Aorta (tissue), 5 donors: ENCODE data around the gene CAB39. TPM values are rescaled to one million over a fixed set of nuclear protein-coding genes. Genes with fewer than 3 reads are reported as not detected.

ENCODE experiments used
- ATAC-seq: fragments of 200-7000 bp; cut with Tn5 transposase; one replicate; pipeline ENCODE4 v1.9.1; 2022; ENCODE audit warnings: moderate library complexity; ENCODE audit not compliant: low FRiP score
- DNase-seq, 2 donors: peaks; one replicate each; pipeline ENCODE4 v3.0.0-alpha.2; 2020
- H3K27ac ChIP-seq, 2 donors: one replicate each; pipeline ENCODE4 v1.5.1; 2013; ENCODE audit warnings: low read length in 2 of 2, mild to moderate bottlenecking in 2 of 2, moderate library complexity in 2 of 2, control low read depth in 1 of 2, inconsistent platforms in 1 of 2, low read depth in 1 of 2
- H3K27me3 ChIP-seq, 2 donors: one replicate each; pipeline ENCODE4 v1.6.1; 2013; ENCODE audit warnings: control low read depth in 1 of 2, low read length in 1 of 2, mild to moderate bottlenecking in 1 of 2, moderate library complexity in 1 of 2; ENCODE audit not compliant: insufficient read depth in 2 of 2, control insufficient read depth in 1 of 2
- H3K36me3 ChIP-seq, 2 donors: one replicate each; pipeline ENCODE4 v1.6.1; 2013; ENCODE audit warnings: control low read depth in 1 of 2, low read length in 1 of 2, mild to moderate bottlenecking in 1 of 2; ENCODE audit not compliant: insufficient read depth in 2 of 2, control insufficient read depth in 1 of 2
- H3K4me1 ChIP-seq, 2 donors: one replicate each; pipeline ENCODE4 v1.6.1; 2013; ENCODE audit warnings: low read length in 2 of 2, control low read depth in 1 of 2, mild to moderate bottlenecking in 1 of 2, moderate library complexity in 1 of 2; ENCODE audit not compliant: insufficient read depth in 2 of 2, control insufficient read depth in 1 of 2
- H3K4me3 ChIP-seq, 2 donors: one replicate each; pipeline ENCODE4 v1.5.1; 2013; ENCODE audit warnings: low read length in 2 of 2, control low read depth in 1 of 2, mild to moderate bottlenecking in 1 of 2
- H3K9me3 ChIP-seq: one replicate; pipeline ENCODE4 v1.6.1; 2013; ENCODE audit warnings: mild to moderate bottlenecking, low read length; ENCODE audit not compliant: control insufficient read depth
- WGBS, 2 donors: extraction: QIAGEN DNeasy Blood & Tissue Kit; methylation state at CpG; one replicate each; pipeline ENCODE4 v1.1.7; 2013; 5-methylcytosine and 5-hydroxymethylcytosine counted together
- intact Hi-C, 2 donors: fragments of 100-400 bp; cut with DNase I; formaldehyde crosslinking; loops; one replicate each; pipeline versions ENCODE4 v1.14.2 to v1.15.0; 2022
- polyA plus RNA-seq, 2 donors: library from polyadenylated mRNA; stranded (reverse); fragments of 200-250 nt; gene quantifications; one replicate each; pipeline ENCODE4 v1.2.3, GENCODE V29; 2013
- total RNA-seq, 2 donors: library from RNA; stranded (reverse); fragmentation: NEBNext Ultra II Directional; extraction: Animal tissue kit (Norgen Biotek cat#: 25700); gene quantifications; one replicate each; pipeline ENCODE4 v1.2.1, GENCODE V29; 2021
- donor health status: healthy with polysubstance abuse.
- donor health status: Bipolar disorder and iron deficiency.
- donor health status: DM: no; HTN: no; CAD: no.
- donor health status: DM: no; HTN: no; CAD: no.
- donor health status: DM: yes; HTN: yes; CAD: no.

The CAB39 gene
- total and polyA plus RNA-seq, 4 donors = 27.3 to 81.1 (median 69.1) TPM

DNA sequence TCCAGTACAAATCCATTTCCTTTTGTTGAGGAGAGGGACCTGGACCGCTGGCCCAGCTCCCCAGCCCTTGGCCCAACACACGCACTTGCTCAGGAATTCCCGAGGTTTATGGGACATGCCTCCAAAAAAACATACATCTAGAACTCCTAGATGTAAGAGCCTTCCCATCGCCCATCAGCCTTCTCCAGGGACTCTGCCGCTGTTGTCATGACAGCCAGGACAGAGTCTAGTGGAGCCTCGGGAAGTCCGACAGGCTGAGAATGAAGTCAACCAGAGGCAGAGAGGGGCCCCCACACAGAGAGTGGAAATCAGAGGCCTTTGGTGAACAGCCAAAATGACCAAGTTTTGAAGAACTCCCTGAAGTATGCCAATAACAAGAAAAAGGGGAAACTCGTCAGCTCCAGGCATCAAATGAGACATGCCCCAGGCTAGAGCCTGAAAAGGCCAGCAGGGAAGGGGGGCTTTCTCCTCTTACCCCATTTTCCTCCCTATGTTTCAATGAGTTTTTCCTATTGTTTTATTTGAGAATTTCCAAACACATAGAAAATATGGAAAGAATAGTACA, 43.2 kb upstream of the CAB39 start:
- Histone ChIP-seq H3K27ac (no peak overlapping the region), H3K27me3 (no peaks in the 10 kb centered on the region), H3K4me1 (no peaks in the 10 kb centered on the region), H3K4me3 (no peak overlapping the region), H3K36me3 (no peaks in the 10 kb centered on the region), H3K9me3 (no peaks in the 10 kb centered on the region)
- WGBS, 2 donors = 64 to 70% methylated on average over 8 of the region's 8 CpGs
- intact Hi-C loops = no loop called here
- DNase-seq = no peak
- no peak for ATAC-seq

DNA sequence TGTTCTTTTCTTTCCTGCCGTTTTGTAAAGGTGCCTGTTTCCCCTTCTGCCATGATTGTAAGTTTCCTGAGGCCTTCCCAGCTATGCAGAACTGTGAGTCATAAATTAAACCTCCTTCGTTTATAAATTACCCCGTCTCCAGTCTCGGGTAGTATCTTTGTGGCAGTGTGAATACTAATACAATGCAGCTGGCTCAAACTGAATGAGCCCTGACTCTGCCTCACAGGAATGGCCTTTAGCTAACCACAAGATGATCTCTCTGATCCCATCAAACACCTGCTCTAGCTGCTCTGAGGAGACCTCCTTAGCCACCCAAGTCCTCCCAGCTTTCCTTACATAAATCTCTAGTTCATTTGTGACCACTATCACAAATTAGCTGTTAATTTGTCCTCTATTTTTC, 41.5 kb upstream of the CAB39 start:
- no peak overlapping the region for H3K4me3 ChIP-seq
- no peak overlapping the region for H3K27ac ChIP-seq
- no peaks in the 10 kb centered on the region for H3K27me3 ChIP-seq
- no peaks in the 10 kb centered on the region for H3K9me3 ChIP-seq
- DNase-seq = no peak
- 56 to 69% methylated on average over 4 of the region's 4 CpGs for WGBS, 2 donors
- intact Hi-C loops = no loop called here
- no peaks in the 10 kb centered on the region for H3K36me3 ChIP-seq
- no peak for ATAC-seq
- H3K4me1 ChIP-seq = no peaks in the 10 kb centered on the region

DNA sequence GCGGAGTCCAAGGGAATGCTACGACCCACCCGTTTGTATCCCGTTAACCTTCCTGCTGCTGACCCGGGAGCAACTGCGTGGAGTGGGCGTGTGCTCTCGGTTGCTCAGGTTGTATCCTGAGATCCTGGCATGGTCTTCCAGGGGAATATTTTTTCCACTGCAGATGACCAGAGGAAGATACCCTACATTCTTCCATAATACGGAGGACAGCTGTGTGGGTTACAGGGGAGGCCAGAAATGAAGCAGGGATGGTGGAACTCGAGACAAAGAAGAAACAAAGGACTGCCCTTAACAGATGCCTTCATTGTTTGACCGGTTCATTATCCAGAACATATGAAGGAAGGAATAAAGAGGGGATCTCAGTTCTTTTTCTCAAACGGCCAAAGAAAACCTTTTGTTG, 39.8 kb upstream of the CAB39 start:
- ATAC-seq (no peak), DNase-seq (no peak)
- Histone ChIP-seq H3K27ac (no peak overlapping the region), H3K4me3 (no peak overlapping the region), H3K9me3 (peaks cover 1% of the 10 kb centered on the region), H3K36me3 (no peaks in the 10 kb centered on the region), H3K27me3 (no peaks in the 10 kb centered on the region), H3K4me1 (no peaks in the 10 kb centered on the region)
- 91 to 92% methylated on average over 12 of the region's 12 CpGs for WGBS, 2 donors
- intact Hi-C loops = no loop called here

DNA sequence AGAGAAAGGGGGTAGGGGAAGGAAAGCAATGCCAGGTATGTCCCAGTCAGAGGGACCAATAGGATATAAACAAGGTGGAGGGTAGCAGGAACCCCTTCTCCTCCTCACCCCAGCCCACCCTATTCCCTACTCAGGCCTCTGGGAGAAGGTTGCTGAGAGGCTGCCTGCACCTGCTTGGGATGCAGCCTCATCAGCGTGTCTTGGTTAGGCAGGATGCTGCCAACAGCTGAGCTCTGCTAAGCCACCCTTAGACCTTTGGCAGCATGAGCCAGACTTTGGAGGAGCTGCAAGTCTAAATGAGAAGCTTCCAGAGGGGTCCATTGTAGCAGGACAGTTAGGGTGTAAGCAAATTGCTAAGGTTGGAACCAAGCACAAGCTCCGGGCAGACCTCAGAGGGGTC, 38.2 kb upstream of the CAB39 start:
- no peak for ATAC-seq
- intact Hi-C loops = no loop called here
- no peak overlapping the region for H3K4me3 ChIP-seq

DNA sequence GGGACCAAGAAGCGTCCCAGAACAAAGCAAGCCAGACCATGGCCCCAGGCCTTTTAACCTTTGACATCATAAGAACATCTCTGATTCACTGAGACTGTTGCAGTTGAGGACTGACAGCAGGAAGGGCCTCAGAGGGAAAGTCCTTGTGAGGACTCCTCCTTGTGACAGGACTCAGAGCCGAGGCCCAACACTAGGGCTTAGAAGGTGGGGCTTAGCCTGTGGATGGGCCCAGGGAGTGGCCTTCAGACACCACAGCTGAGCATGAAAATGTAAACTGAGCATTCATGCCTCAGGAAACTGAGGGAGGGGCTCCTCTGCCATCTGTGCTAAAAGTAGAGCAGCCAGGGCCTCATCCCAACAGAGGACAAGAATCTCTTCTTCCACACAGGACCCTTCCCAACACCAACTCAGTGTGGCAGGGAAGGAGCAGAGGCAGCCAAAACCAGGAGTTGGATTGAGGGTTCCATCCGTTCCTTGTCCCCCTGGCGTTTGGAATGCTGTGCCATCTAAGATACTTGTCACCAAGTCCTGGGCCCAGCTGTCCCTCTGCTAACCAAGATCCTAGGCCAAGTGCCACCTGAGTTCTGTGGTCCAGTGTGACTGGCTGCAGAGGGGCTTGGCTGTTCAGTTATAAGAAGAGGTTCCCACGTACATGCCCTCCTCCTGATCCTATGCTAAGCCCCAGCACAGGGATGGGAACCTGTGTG, 37.5 kb upstream of the CAB39 start:
- no peak for ATAC-seq
- WGBS, 2 donors = 83 to 92% methylated on average over 5 of the region's 5 CpGs
- Histone ChIP-seq H3K36me3 (no peaks in the 10 kb centered on the region), H3K9me3 (peaks cover 4% of the 10 kb centered on the region), H3K4me3 (no peak overlapping the region), H3K4me1 (no peaks in the 10 kb centered on the region), H3K27ac (no peak overlapping the region), H3K27me3 (no peaks in the 10 kb centered on the region)
- no peak for DNase-seq
- intact Hi-C loops = no loop called here

More for the DNA sequence above, 38.2 kb upstream of the CAB39 start:
- no peak for DNase-seq
- 93 to 100% methylated on average over 2 of the region's 2 CpGs for WGBS, 2 donors
- no peaks in the 10 kb centered on the region for H3K36me3 ChIP-seq
- H3K27ac ChIP-seq = no peak overlapping the region
- peaks cover 4% of the 10 kb centered on the region for H3K9me3 ChIP-seq
- no peaks in the 10 kb centered on the region for H3K27me3 ChIP-seq
- no peaks in the 10 kb centered on the region for H3K4me1 ChIP-seq

DNA sequence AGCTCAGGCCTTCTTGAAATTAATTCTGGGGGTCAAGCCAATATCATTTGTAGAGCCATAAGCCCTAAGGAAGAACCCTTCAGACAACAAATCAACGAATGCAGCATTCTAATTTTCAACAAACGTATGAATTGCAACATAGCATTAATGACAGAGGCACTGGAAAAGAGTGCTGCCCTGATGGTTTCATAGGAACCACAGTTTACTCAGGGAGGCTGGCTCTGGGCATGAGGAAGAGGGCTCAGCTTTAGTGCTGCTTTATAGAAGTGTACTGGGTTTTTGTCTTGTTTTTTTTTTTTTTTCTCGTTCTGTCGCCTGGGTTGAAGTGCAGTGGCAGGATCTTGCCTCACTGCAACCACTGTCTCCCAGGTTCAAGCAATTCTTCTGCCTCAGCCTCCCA, 36.1 kb upstream of the CAB39 start:
- WGBS, 2 donors = 91 to 92% methylated on average over 4 of the region's 4 CpGs
- Histone ChIP-seq H3K36me3 (no peaks in the 10 kb centered on the region), H3K4me1 (no peaks in the 10 kb centered on the region), H3K27ac (no peak overlapping the region), H3K27me3 (no peaks in the 10 kb centered on the region), H3K9me3 (peaks cover 4% of the 10 kb centered on the region), H3K4me3 (no peak overlapping the region)
- no peak for DNase-seq
- ATAC-seq = no peak
- intact Hi-C loops = no loop called here

DNA sequence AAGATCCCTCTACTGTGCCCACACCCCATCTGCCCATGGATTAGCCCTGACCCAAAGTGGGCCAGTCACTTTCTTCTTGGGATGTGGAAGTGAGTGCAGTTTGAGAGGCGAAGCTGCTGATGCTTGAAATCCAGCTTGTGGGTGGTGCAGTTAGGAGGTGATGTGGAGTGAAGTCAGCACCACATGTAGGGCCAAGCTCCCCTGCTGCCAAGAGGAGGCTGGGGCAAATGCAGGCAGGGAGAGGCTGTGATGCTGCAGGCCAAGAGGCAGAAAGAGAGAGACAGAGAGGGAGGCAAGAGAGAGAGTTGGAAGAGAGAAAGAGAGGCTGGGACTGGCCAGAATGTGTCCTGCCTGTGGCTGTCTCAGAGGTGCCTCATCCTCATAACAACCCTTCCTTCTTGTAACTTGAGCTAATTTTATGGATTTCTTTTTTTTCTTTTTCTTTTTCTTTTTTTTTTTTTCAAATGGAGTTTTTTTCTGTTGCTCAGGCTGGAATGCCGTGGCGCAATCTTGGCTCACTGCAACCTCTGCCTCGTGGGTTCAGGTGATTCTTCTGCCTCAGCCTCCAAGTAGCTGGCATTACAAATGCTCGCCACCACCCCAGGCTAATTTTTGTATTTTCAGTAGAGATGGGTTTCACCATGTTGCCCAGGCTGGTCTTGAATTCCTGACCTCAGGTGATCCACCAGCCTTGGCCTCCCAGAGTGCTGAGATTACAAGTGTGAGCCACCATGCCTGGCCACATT, 35.3 kb upstream of the CAB39 start:
- H3K27ac ChIP-seq = no peak overlapping the region
- H3K4me3 ChIP-seq = no peak overlapping the region
- intact Hi-C loops = no loop called here
- no peaks in the 10 kb centered on the region for H3K36me3 ChIP-seq
- peaks cover 5% of the 10 kb centered on the region for H3K9me3 ChIP-seq
- no peaks in the 10 kb centered on the region for H3K4me1 ChIP-seq
- no peaks in the 10 kb centered on the region for H3K27me3 ChIP-seq
- 92 to 95% methylated on average over 5 of the region's 5 CpGs for WGBS, 2 donors
- no peak for DNase-seq
- no peak for ATAC-seq

DNA sequence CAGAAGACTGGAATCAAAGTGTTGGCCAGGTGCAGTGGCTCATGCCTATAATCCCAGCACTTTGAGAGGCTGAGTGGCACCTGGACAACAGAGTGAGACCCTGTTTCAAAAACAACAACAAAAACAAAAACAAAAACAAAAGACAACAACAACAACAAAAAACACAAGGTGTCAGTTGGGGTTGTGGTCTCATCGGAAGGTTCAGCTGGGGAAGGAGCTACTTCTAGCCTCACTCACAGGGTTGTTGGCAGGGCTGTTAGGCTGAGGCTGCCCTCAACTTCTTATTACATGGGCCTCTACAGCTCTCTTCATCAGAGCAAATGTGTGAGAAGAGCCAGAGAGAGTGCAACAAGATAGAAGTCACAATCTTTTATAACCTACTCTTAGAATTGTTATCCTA, 34.6 kb upstream of the CAB39 start:
- H3K4me1 ChIP-seq = no peaks in the 10 kb centered on the region
- H3K27me3 ChIP-seq = no peaks in the 10 kb centered on the region
- H3K36me3 ChIP-seq = no peaks in the 10 kb centered on the region
- DNase-seq = no peak
- no peak overlapping the region for H3K4me3 ChIP-seq
- 95 to 100% methylated on average over 1 of the region's 1 CpG for WGBS, 2 donors
- H3K27ac ChIP-seq = no peak overlapping the region
- ATAC-seq = no peak
- H3K9me3 ChIP-seq = peaks cover 7% of the 10 kb centered on the region
- intact Hi-C loops = no loop called here

DNA sequence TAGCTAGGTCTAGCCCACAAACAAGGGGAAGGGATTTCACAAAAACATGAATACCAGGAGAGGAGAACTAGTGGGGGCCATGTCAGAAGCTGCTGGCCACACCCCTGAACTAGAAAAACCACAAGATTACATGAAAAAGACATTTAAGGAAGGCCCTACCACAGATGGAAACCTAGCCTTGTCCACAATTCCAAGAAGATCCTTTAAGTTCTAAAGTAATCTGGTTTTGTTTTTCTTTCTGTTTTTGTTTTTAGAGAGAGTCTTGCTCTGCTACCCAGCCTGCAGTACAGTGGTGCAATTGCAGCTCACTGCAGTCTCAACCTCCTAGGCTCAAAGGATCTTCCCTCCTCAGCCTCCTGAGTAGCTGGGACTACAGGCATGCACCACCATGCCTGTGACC, 34.2 kb upstream of the CAB39 start:
- Histone ChIP-seq H3K4me3 (no peak overlapping the region), H3K9me3 (peaks cover 7% of the 10 kb centered on the region), H3K27me3 (no peaks in the 10 kb centered on the region), H3K36me3 (no peaks in the 10 kb centered on the region), H3K27ac (no peak overlapping the region), H3K4me1 (no peaks in the 10 kb centered on the region)
- DNase-seq (no peak), ATAC-seq (no peak)
- intact Hi-C loops = no loop called here
